NCI-H748 treated with DMSO at 0.1 percent for 48 hours (cell line): ENCODE measurements around the gene TSC22D3.
"Not testable (repeated sequence)": the region's sequence is repeated elsewhere in the genome, so short reads cannot be mapped to it uniquely, and the experiment has no call there.

Source experiments
- DNase-seq: peaks from one replicate; lab custom pipeline; 2025; lab: John Stamatoyannopoulos, UW

The TSC22D3 gene

GRCh38 chrX:107775734-107776511 is at the start of gene TSC22D3:
Gene TSC22D3 (minus strand): TSS chrX:107775787. CDS start chrX:107775419, 368 bp downstream.
- peak; percentile 6 for DNase-seq

- no peak for DNase-seq
Observed at GRCh38 chrX:107823456-107823855, 47.9 kb upstream of the TSC22D3 start.

- no peak for DNase-seq
Observed at GRCh38 chrX:107823042-107823441, 47.5 kb upstream of the TSC22D3 start.

- DNase-seq: no peak
Observed at GRCh38 chrX:107818900-107819521, 43.4 kb upstream of the TSC22D3 start.

- not testable (repeated sequence) for DNase-seq
Observed at GRCh38 chrX:107810053-107810452, 34.5 kb upstream of the TSC22D3 start.

GRCh38 chrX:107805179-107805578 is 29.6 kb upstream of the TSC22D3 start:
- DNase-seq: no peak

- DNase-seq: peak; percentile 70
Observed at GRCh38 chrX:107804427-107804826, 28.8 kb upstream of the TSC22D3 start.

- no peak for DNase-seq
Observed at GRCh38 chrX:107787827-107788226, 12.2 kb upstream of the TSC22D3 start.

- DNase-seq: no peak
Observed at GRCh38 chrX:107780525-107780924, 4.9 kb upstream of the TSC22D3 start.

- no peak for DNase-seq
Observed at GRCh38 chrX:107777536-107777832, 1.9 kb upstream of the TSC22D3 start, which contains the start of gene NCBP2L. Gene NCBP2L (plus strand): TSS chrX:107777733. CDS start chrX:107794221, 16,488 bp downstream.

GRCh38 chrX:107776649-107777535 is 1.3 kb upstream of the TSC22D3 start:
- peak; percentile 81 for DNase-seq

- DNase-seq: no peak
Observed at GRCh38 chrX:107775000-107775733, 420 bp downstream of the TSC22D3 start.

- DNase-seq: no peak
Observed at GRCh38 chrX:107773906-107774435, 1.6 kb downstream of the TSC22D3 start.

- no peak for DNase-seq
Observed at GRCh38 chrX:107773206-107773605, 2.4 kb downstream of the TSC22D3 start.

- no peak for DNase-seq
Observed at GRCh38 chrX:107769581-107770317, 5.8 kb downstream of the TSC22D3 start.

- no peak for DNase-seq
Observed at GRCh38 chrX:107768051-107768450, 7.5 kb downstream of the TSC22D3 start.

GRCh38 chrX:107766470-107767150 is 9.0 kb downstream of the TSC22D3 start:
- DNase-seq: no peak

GRCh38 chrX:107764845-107765608 is 10.6 kb downstream of the TSC22D3 start:
- no peak for DNase-seq

- DNase-seq: no peak
Observed at GRCh38 chrX:107763647-107764046, 11.9 kb downstream of the TSC22D3 start.
